Bone marrow (tissue), 2 donors: ENCODE measurements around the gene ARL4D.
"Not testable (repeated sequence)": the region's sequence is repeated elsewhere in the genome, so short reads cannot be mapped to it uniquely, and the experiment has no call there.

Experiments
- DNase-seq, 2 donors: peaks; one replicate each; lab custom pipeline; 2025; lab: John Stamatoyannopoulos, UW

The ARL4D gene

GRCh38 chr17:43398724-43399595, at the start of gene ARL4D:
ARL4D (plus strand) TSS chr17:43398993; CDS start chr17:43399733, 740 bp downstream.
- peak in 1 of 2 donors; percentile 41 for DNase-seq

- DNase-seq, result no peak
Measured at GRCh38 chr17:43349142-43349541, 49.7 kb upstream of the ARL4D start.

- no peak for DNase-seq
Measured at GRCh38 chr17:43350888-43351361, 47.9 kb upstream of the ARL4D start.

GRCh38 chr17:43351691-43352090, 47.1 kb upstream of the ARL4D start:
- DNase-seq, result no peak

- DNase-seq, result no peak
Measured at GRCh38 chr17:43352579-43353331, 46.0 kb upstream of the ARL4D start.

- no peak for DNase-seq
Measured at GRCh38 chr17:43353393-43353792, 45.4 kb upstream of the ARL4D start.

- DNase-seq, result no peak
Measured at GRCh38 chr17:43354371-43354770, 44.4 kb upstream of the ARL4D start.

GRCh38 chr17:43356450-43356849, 42.3 kb upstream of the ARL4D start:
- DNase-seq, result no peak

GRCh38 chr17:43356999-43357398, 41.8 kb upstream of the ARL4D start:
- no peak for DNase-seq

GRCh38 chr17:43359469-43360110, 39.2 kb upstream of the ARL4D start:
- DNase-seq, result no peak

GRCh38 chr17:43360376-43360738, 38.4 kb upstream of the ARL4D start:
- peak in 1 of 2 donors; percentile 80 for DNase-seq

- DNase-seq, result peak; percentile 57 to 98
Measured at GRCh38 chr17:43360739-43361505, 37.9 kb upstream of the ARL4D start.

GRCh38 chr17:43363181-43363925, 35.4 kb upstream of the ARL4D start:
- DNase-seq, result no peak

GRCh38 chr17:43363926-43364285, 34.9 kb upstream of the ARL4D start:
- DNase-seq, result no peak

GRCh38 chr17:43365356-43365755, 33.4 kb upstream of the ARL4D start:
- DNase-seq, result no peak

- not testable (repeated sequence) for DNase-seq
Measured at GRCh38 chr17:43365921-43366320, 32.9 kb upstream of the ARL4D start.

GRCh38 chr17:43366891-43367736, 31.7 kb upstream of the ARL4D start:
- DNase-seq, result peak in 1 of 2 donors; percentile 12

GRCh38 chr17:43367737-43368242, 31.0 kb upstream of the ARL4D start:
- DNase-seq, result peak in 1 of 2 donors; percentile 95

GRCh38 chr17:43368740-43369506, 29.9 kb upstream of the ARL4D start:
- peak; percentile 82 to 91 for DNase-seq
